HepG2 (cell line): ENCODE measurements around the gene NR1H2. TPM values are rescaled to one million over a fixed set of nuclear protein-coding genes. Genes with fewer than 3 reads are reported as not detected.
A peak's percentile ranks its signal among the peaks of the same experiment; 100 is the strongest.

Experiments used
- AGO1 ChIP-seq: fragments of 200-400 bp; formaldehyde crosslinking; IDR thresholded peaks from 2 replicates; pipeline ENCODE4 v1.6.1; 2017; ENCODE audit warnings: mild to moderate bottlenecking, low read depth, low read length, moderate library complexity; ENCODE audit not compliant: poor library complexity, severe bottlenecking
- BCL3 ChIP-seq: sonication (generic); formaldehyde crosslinking; IDR thresholded peaks from 2 replicates; pipeline ENCODE4 v1.5.1; 2020; ENCODE audit warnings: mild to moderate bottlenecking, missing genetic modification reagents, moderate library complexity
- BRD4 ChIP-seq: sonication (generic); formaldehyde crosslinking; IDR thresholded peaks from 2 replicates; pipeline ENCODE4 v1.4.0; 2020; ENCODE audit warnings: missing genetic modification reagents
- DMAP1 ChIP-seq: IDR thresholded peaks from 2 replicates; pipeline ENCODE4 v1.6.1; 2016
- E2F1 ChIP-seq: sonication (generic); formaldehyde crosslinking; IDR thresholded peaks from 2 replicates; pipeline ENCODE4 v1.5.0; 2020; ENCODE audit warnings: missing genetic modification reagents
- ETV5 ChIP-seq: IDR thresholded peaks from 2 replicates; pipeline ENCODE4 v1.6.1; 2018; ENCODE audit warnings: missing biosample characterization, missing genetic modification reagents, inconsistent platforms, borderline replicate concordance
- HIVEP1 ChIP-seq: sonication (generic); formaldehyde crosslinking; IDR thresholded peaks from 2 replicates; pipeline ENCODE4 v1.4.0; 2020; ENCODE audit warnings: mild to moderate bottlenecking, missing genetic modification reagents
- IKZF5 ChIP-seq: IDR thresholded peaks from 2 replicates; pipeline ENCODE4 v1.6.1; 2018; ENCODE audit warnings: missing genetic modification reagents, mild to moderate bottlenecking, missing compliant biosample characterization
- KDM6A ChIP-seq: IDR thresholded peaks from 2 replicates; pipeline ENCODE4 v1.6.1; 2016; ENCODE audit warnings: low read depth
- PBX3 ChIP-seq: sonication (generic); formaldehyde crosslinking; IDR thresholded peaks from 2 replicates; pipeline ENCODE4 v1.8.1; 2023; ENCODE audit warnings: missing genetic modification reagents, inconsistent platforms, borderline replicate concordance
- SMYD3 ChIP-seq: sonication (generic); formaldehyde crosslinking; IDR thresholded peaks from 2 replicates; pipeline ENCODE4 v1.8.1; 2023; ENCODE audit warnings: mild to moderate bottlenecking, missing genetic modification reagents
- SOX13 ChIP-seq, 3 experiments: fragments of 450-650 bp in 1 of 3; sonication (generic) in 1 of 3; formaldehyde crosslinking in 1 of 3; IDR thresholded peaks in 2 of 3; conservative IDR thresholded peaks in 1 of 3; 2 replicates each; pipeline versions ENCODE4 v1.5.0 to v1.6.1; 2016 to 2020; ENCODE audit warnings: antibody characterized with exemption in 1 of 3, mild to moderate bottlenecking in 1 of 3, missing compliant biosample characterization in 1 of 3, missing genetic modification reagents in 1 of 3, moderate library complexity in 1 of 3
- SRY ChIP-seq: sonication (generic); formaldehyde crosslinking; IDR thresholded peaks from 2 replicates; pipeline ENCODE4 v1.8.0; 2022; ENCODE audit warnings: mild to moderate bottlenecking, missing genetic modification reagents
- TBX3 ChIP-seq: fragments of 450-650 bp; IDR thresholded peaks from 2 replicates; pipeline ENCODE4 v1.6.1; 2017; ENCODE audit warnings: antibody characterized with exemption, mild to moderate bottlenecking, inconsistent platforms, borderline replicate concordance
- TFE3 ChIP-seq: IDR thresholded peaks from 2 replicates; pipeline ENCODE4 v1.6.1; 2016
- ZBTB20 ChIP-seq: sonication (generic); formaldehyde crosslinking; IDR thresholded peaks from 2 replicates; pipeline ENCODE4 v1.8.1; 2023; ENCODE audit warnings: missing genetic modification reagents, low read depth, mild to moderate bottlenecking, borderline replicate concordance
- ZFP1 ChIP-seq: IDR thresholded peaks from 2 replicates; pipeline ENCODE4 v1.6.1; 2016
- ZIK1 ChIP-seq: sonication (generic); formaldehyde crosslinking; IDR thresholded peaks from 2 replicates; pipeline ENCODE4 v1.5.0; 2020; ENCODE audit warnings: mild to moderate bottlenecking, low read depth, missing genetic modification reagents, borderline replicate concordance
- ZNF124 ChIP-seq: sonication (generic); formaldehyde crosslinking; IDR thresholded peaks from 2 replicates; pipeline ENCODE4 v1.4.0; 2020; ENCODE audit warnings: missing genetic modification reagents
- ZNF552 ChIP-seq: sonication (generic); formaldehyde crosslinking; IDR thresholded peaks from 2 replicates; pipeline ENCODE4 v1.9.0; 2022; ENCODE audit warnings: missing genetic modification reagents, mild to moderate bottlenecking, borderline replicate concordance
- ZNF704 ChIP-seq: sonication (generic); formaldehyde crosslinking; IDR thresholded peaks from 2 replicates; pipeline ENCODE4 v1.8.1; 2023; ENCODE audit warnings: mild to moderate bottlenecking, inconsistent platforms, moderate library complexity, missing genetic modification reagents, borderline replicate concordance
- polyA plus RNA-seq, 8 experiments: library from polyadenylated mRNA; depleted of rRNA in 3 of 8; stranded (reverse) in 7 of 8; unstranded in 1 of 8; fragments of >200 nt; fragmentation: Illumina TruSeq in 4 of 8; extraction: Trizol in 4 of 8; gene quantifications; 2 replicates each; pipeline versions ENCODE4 v1.2.1 to v1.2.3, GENCODE V29; 2011 to 2016; ENCODE audit warnings: low read depth in 4 of 8, missing spikeins in 1 of 8, mixed read lengths in 1 of 8; ENCODE audit not compliant: insufficient read depth in 1 of 8
- total RNA-seq, 5 experiments: library from RNA; depleted of rRNA; stranded (reverse); fragments of >200 nt; fragmentation: Illumina TruSeq; extraction: Trizol; gene quantifications; 2 replicates each; pipeline ENCODE4 v1.2.3, GENCODE V29; 2016; ENCODE audit warnings: low read depth in 1 of 5

The NR1H2 gene
- total and polyA plus RNA-seq, 2 of the 13 experiments (the other 11 are each of a cell fraction or from before 2014, with no cell fraction given), result 10.3 to 13.5 TPM

GRCh38 chr19:50383852-50384684, 7.8 kb downstream of the NR1H2 start, which contains the start of gene POLD1 (continued):
- TF ChIP-seq TFE3 (CRISPR knock-in tag) (0 out of 2 replicates have a peak, but pooled peaks have one; percentile 1), DMAP1 (peak; percentile 57; the same call in 1 of the 2 replicates), IKZF5 (peak; percentile 51), ZNF124 (no peak), ZBTB20 (CRISPR knock-in tag) (peak; percentile 37; the same call in 1 of the 2 replicates), HIVEP1 (CRISPR knock-in tag) (no peak), ZIK1 (0 out of 2 replicates have a peak, but pooled peaks have one; percentile 38), PBX3 (CRISPR knock-in tag) (0 out of 2 replicates have a peak, but pooled peaks have one; percentile 49), E2F1 (CRISPR knock-in tag) (peak; percentile 96), KDM6A (no peak), SOX13 (IDR thresholded peaks at IDR 0.05) (no peak), SOX13 (CRISPR knock-in tag; conservative IDR thresholded peaks at IDR 0.05 in 1 of 2, IDR thresholded peaks at IDR 0.05 in 1 of 2) (no peak), BRD4 (no peak), ZNF704 (CRISPR knock-in tag) (peak; percentile 42; the same call in 1 of the 2 replicates), ZFP1 (CRISPR knock-in tag) (no peak), BCL3 (CRISPR knock-in tag) (peak; percentile 91; the same call in 1 of the 2 replicates), ZNF552 (CRISPR knock-in tag) (no peak; the same call in 1 of the 2 replicates), SMYD3 (no peak), SRY (CRISPR knock-in tag) (peak; percentile 27), ETV5 (CRISPR knock-in tag) (no peak), AGO1 (peak; percentile 96), TBX3 (no peak)
